Chondrocyte (in vitro differentiated cells): ENCODE data around the gene LILRB3. TPM values are rescaled to one million over a fixed set of nuclear protein-coding genes. Genes with fewer than 3 reads are reported as not detected.
"Not testable (repeated sequence)": the region's sequence is repeated elsewhere in the genome, so short reads cannot be mapped to it uniquely, and the experiment has no call there.

Source experiments
- DNase-seq: peaks from one replicate; pipeline ENCODE4 v3.0.0; 2021; ENCODE audit warnings: mixed read lengths, low spot score
- H3K27ac Mint-ChIP-seq: one replicate; pipeline ENCODE4 v1.8.0; 2021; ENCODE audit warnings: mild to moderate bottlenecking, moderate library complexity, mixed read lengths; ENCODE audit not compliant: unreplicated experiment
- H3K27me3 Mint-ChIP-seq: 2 replicates; pipeline ENCODE4 v1.8.0; 2021; ENCODE audit warnings: low read depth, mixed read lengths
- H3K36me3 Mint-ChIP-seq: 2 replicates; pipeline ENCODE4 v1.8.0; 2021; ENCODE audit warnings: low read depth, mixed read lengths
- H3K4me1 Mint-ChIP-seq: 2 replicates; pipeline ENCODE4 v1.8.0; 2021; ENCODE audit warnings: low read depth, mild to moderate bottlenecking, mixed read lengths
- H3K4me3 Mint-ChIP-seq: one replicate; pipeline ENCODE4 v1.8.0; 2021; ENCODE audit warnings: mild to moderate bottlenecking, moderate library complexity, mixed read lengths; ENCODE audit not compliant: unreplicated experiment
- H3K9me3 Mint-ChIP-seq: 2 replicates; pipeline ENCODE4 v1.8.0; 2021; ENCODE audit warnings: low read depth, mixed read lengths
- total RNA-seq: library from RNA; stranded (reverse); gene quantifications from 3 replicates; pipeline ENCODE4 v1.2.1, GENCODE V29; 2021
- TF ChIP-seq, protein P1 (sequence below): fragments of 200-600 bp; sonication (generic); IDR thresholded peaks from 2 replicates; pipeline ENCODE4 v1.5.0; 2021; ENCODE audit warnings: antibody characterized with exemption, mild to moderate bottlenecking, moderate library complexity

The LILRB3 gene
- total RNA-seq, 1 donor from 2014 or later = not detected

DNA sequence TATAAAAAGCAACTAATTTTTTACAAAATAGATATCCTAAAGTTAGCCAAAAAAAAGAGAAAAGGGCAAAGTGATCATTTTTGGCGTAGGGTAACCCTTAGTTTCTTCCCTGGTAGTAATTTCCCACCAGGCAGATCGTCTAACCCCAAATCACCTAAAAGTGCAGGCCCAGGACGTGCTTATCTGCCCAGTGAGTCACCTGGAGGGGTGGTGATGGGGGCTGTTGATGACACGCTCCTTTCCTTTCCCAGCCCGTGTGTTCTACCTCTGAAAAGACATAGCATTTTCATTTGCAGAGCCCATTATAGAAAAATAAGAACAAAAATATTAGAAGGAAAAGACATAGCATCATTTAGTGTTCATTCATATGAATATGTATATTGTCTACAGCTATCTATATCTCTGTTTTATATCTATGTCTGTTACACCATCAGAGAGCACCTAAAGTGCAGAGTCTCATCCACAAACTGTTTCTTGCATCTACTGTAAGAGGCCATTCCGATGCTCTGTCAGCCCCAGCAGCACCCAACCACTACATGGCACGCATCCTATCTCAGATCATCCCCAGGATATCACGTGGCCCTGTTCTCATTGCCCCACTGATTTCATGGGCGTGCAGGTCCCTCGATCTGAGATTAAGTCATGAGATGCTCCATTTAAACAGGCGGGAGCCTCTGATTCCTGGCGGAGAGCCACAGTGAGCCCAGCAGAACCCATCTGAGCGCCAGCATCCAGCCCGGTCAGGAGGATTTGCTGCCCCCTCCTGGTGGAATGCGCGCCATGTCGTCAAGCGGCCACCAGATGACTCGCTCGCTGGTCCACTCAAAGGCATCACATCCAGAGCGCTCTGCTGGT, 8.5 kb upstream of the LILRB3 start:
- peaks cover 26% of the 10 kb centered on the region for H3K27me3 Mint-ChIP-seq
- TF ChIP-seq, protein P1, sequence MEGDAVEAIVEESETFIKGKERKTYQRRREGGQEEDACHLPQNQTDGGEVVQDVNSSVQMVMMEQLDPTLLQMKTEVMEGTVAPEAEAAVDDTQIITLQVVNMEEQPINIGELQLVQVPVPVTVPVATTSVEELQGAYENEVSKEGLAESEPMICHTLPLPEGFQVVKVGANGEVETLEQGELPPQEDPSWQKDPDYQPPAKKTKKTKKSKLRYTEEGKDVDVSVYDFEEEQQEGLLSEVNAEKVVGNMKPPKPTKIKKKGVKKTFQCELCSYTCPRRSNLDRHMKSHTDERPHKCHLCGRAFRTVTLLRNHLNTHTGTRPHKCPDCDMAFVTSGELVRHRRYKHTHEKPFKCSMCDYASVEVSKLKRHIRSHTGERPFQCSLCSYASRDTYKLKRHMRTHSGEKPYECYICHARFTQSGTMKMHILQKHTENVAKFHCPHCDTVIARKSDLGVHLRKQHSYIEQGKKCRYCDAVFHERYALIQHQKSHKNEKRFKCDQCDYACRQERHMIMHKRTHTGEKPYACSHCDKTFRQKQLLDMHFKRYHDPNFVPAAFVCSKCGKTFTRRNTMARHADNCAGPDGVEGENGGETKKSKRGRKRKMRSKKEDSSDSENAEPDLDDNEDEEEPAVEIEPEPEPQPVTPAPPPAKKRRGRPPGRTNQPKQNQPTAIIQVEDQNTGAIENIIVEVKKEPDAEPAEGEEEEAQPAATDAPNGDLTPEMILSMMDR = peak; percentile 99
- H3K27ac Mint-ChIP-seq = no peak overlapping the region
- H3K4me1 Mint-ChIP-seq = no peaks in the 10 kb centered on the region
- H3K9me3 Mint-ChIP-seq = peaks cover 20% of the 10 kb centered on the region
- peak; percentile 94 for DNase-seq
- no peak overlapping the region for H3K4me3 Mint-ChIP-seq
- peaks cover 7% of the 10 kb centered on the region for H3K36me3 Mint-ChIP-seq

DNA sequence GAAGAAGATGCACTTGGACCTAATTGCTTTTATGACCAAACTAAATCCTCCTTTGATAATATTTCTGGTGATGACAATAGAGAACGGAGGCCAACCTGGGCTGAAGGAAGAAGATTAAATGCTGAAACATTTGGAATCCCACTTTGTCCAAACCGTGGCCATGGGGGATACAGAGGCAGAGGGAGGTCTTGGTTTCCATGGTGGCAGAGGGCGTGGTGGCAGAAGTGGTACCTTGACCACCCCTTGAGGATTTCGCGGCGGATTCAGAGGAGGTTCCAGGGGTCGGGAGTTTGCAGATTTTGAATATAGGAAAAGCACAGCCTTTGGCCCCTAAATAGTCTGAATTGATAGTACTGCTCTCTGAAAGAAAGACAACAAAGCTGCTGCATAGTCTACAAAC, 7.2 kb upstream of the LILRB3 start:
- Mint-ChIP-seq H3K27me3 (peaks cover 27% of the 10 kb centered on the region), H3K4me1 (no peaks in the 10 kb centered on the region), H3K9me3 (peaks cover 19% of the 10 kb centered on the region), H3K4me3 (no peak overlapping the region), H3K27ac (no peak overlapping the region), H3K36me3 (peaks cover 6% of the 10 kb centered on the region)
- TF ChIP-seq, protein P1 = no peak
- peak; percentile 70 for DNase-seq

DNA sequence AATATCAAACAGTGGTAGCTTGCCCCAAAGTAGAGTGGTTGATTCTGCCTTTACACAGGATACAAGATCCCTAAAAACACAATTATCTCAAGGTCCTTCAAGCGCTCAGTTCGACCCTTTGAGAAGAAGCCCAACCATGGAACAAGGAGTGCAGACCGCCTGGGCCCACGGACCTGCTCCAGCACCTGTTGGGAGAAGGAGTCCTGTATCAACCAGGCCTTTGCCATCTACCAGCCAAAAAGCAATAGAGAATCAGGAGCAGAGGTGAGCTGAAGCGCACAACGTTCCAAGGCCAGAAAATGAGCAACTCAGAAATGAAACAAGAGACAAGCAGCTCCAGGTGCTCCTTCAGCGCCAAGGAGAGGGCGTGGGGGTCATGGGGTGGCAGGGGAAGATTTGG, 6.3 kb upstream of the LILRB3 start:
- Mint-ChIP-seq H3K27ac (no peak overlapping the region), H3K27me3 (peaks cover 18% of the 10 kb centered on the region), H3K36me3 (peaks cover 3% of the 10 kb centered on the region), H3K4me3 (no peak overlapping the region), H3K4me1 (no peaks in the 10 kb centered on the region), H3K9me3 (peaks cover 11% of the 10 kb centered on the region)
- peak; percentile 68 for DNase-seq
- TF ChIP-seq, protein P1 = no peak

DNA sequence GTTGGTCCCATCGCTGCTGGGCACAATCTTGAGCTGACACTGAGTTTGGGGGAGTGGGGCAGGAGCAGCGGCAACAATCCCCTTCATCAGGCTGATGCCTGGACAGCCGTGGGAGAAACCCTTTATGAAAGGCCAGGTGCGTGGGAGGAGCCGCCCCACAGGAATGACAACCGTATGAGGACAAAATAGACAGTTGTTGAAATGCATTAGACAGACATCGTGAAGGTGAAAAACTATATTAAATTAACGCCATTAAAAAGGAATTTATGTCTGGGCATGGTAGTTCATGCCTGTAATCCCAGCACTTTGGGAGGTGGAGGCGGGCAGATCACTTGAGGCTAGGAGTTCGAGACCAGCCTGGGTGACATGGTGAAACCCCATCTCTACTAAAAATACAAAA, 1.8 kb upstream of the LILRB3 start:
- H3K36me3 Mint-ChIP-seq, H3K4me1 Mint-ChIP-seq, DNase-seq, H3K27ac Mint-ChIP-seq, H3K9me3 Mint-ChIP-seq, H3K4me3 Mint-ChIP-seq: not testable (repeated sequence)
- H3K27me3 Mint-ChIP-seq = peaks cover 14% of the 10 kb centered on the region

DNA sequence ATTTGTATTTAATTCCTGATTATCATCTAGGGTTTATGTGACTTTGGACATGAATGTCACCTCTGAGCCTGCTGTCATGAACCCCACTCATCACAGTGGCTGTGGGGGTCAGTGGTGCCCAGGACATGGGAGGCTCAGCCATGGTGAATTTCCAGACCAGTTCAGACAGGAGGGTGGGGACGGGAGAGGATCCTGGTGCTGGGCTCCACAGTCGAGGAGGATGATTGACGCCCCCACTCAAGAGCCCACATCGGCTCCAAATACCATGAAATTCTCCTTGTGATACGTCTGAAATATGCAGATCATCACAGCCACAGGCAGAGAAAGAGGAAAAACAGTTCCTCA, 1.1 kb upstream of the LILRB3 start:
- H3K4me3 Mint-ChIP-seq, H3K36me3 Mint-ChIP-seq, H3K27ac Mint-ChIP-seq, H3K4me1 Mint-ChIP-seq, H3K9me3 Mint-ChIP-seq: not testable (repeated sequence)
- peaks cover 12% of the 10 kb centered on the region for H3K27me3 Mint-ChIP-seq
- DNase-seq = peak; percentile 15

DNA sequence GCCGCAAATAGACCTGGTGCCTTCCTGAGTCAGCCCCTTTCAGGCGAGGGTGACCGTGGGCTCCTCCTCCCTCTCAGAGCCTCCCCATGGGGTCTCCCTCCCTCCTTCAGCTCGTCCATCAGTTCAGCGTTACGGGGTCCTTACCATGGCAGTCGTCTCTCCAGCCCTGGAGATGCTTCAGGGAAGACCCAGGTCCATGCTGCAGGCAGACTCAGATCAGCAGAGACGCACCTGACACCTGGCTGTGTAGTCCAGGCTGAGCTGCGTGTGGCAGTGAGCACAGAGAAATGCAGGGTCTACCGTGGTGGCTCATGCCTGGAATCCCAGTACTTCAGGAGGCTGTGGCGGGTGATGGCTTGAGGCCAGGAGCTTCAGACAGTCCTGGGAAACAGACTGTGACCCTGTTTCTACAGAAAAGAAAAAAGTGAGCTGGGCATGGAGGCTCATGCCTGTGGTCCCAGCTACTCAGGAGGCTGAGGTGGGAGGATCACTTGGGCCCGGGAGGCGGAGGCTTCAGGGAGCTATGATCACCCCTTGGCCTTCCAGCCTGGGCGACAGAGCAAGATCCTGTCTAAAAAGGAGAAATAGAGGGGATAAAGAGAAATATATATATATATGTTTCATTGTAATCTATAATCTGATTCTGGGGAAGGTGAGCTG, 600 bp upstream of the LILRB3 start:
- H3K9me3 Mint-ChIP-seq, H3K4me3 Mint-ChIP-seq: not testable (repeated sequence)

DNA sequence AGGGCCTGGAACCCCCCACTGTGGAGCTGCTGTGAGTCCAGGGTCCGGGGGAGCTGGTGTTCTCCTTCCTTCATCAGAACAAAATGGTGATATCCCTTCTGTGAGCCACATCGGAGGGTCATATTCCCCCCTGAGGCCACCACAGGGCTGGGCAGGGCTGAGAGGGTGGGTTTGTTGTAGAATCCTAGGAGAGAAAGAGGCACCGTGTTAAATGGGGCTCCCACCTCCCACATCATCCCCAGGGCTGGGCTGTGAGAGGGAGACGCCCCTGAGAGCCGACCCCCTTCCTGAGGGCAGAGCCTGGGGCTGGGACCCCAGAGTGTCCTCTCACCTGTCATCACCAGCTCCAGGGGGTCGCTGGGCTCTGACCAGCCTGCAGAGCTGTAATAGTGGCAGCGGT, 860 bp downstream of the LILRB3 start:
- not testable (repeated sequence) for H3K4me3 Mint-ChIP-seq, H3K9me3 Mint-ChIP-seq, H3K4me1 Mint-ChIP-seq, H3K27ac Mint-ChIP-seq, H3K36me3 Mint-ChIP-seq
- H3K27me3 Mint-ChIP-seq = peaks cover 12% of the 10 kb centered on the region
- peak; percentile 77 for DNase-seq

More for the DNA sequence above, 600 bp upstream of the LILRB3 start:
- peaks cover 12% of the 10 kb centered on the region for H3K27me3 Mint-ChIP-seq
- not testable (repeated sequence) for DNase-seq, H3K4me1 Mint-ChIP-seq, H3K27ac Mint-ChIP-seq, H3K36me3 Mint-ChIP-seq

DNA sequence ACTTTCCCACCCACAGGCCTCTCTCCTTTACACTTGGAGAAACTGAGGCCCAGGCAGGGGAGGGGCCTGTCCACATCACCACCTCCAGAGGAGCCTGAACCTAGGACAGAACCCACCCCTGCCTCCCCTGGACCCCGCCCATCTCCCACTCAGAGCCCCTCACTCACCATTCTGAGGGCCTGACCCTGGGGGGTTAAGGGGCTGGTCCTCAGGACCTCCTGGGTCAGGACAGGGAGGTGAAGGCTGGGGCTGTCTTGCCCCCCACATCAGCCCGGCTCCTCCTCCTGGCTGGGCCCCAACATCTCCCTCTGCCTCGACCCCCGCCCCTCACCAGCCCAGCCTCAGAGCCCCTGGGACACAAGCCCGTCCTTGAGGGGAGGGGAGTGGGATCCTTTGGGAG, 3.1 kb downstream of the LILRB3 start:
- peaks cover 10% of the 10 kb centered on the region for H3K27me3 Mint-ChIP-seq
- not testable (repeated sequence) for DNase-seq, H3K27ac Mint-ChIP-seq, H3K4me3 Mint-ChIP-seq, H3K36me3 Mint-ChIP-seq, H3K4me1 Mint-ChIP-seq, H3K9me3 Mint-ChIP-seq
